GM19438 (cell line): Measurements from ENCODE around the gene INTS6.

Experiments
- ATAC-seq: cut with Tn5 transposase; IDR thresholded peaks from one replicate; pipeline ENCODE4 v1.9.1; 2021; ENCODE audit warnings: low read depth; ENCODE audit not compliant: unreplicated experiment

The INTS6 gene

DNA sequence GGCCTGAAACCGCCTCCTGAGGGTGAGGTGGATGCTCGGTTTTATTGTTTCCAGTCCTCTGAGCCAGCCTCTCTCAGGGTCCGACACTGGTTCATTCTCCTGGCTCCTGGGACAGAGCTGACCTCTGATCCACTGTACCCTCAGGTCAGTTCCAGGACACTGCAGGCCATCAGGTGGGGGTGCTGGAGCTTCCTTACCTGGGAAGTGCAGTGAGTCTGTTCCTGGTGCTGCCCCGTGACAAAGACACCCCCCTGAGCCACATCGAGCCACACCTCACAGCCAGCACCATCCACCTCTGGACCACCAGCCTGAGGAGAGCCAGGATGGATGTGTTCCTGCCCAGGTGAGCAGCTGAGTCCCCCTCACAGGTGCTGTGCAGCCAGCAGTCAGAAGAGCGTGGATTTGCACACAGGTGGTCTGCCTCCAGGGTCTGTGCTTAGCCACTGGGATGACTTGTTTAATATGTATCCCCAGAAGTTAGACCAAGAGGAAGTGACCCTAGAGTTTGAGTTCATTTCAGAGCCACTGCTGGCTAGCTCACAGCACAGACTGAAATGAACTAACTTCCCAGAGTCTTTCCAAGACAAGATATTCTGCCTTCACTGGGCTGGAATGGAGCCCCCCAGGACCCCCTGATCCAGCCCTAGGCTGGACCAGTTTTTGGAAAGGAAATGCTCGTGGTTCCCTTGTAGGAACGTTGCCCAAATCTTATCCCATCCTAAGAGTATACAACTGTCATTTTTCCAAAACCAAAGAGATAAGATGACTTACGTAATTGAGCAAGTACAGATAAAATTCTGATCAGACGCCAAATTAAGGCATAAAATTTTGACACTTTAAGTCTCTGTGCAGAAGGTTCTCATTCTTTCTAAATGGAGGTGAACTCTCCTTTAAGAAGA lies 104.5 kb downstream of the INTS6 start:
- no peak for ATAC-seq

DNA sequence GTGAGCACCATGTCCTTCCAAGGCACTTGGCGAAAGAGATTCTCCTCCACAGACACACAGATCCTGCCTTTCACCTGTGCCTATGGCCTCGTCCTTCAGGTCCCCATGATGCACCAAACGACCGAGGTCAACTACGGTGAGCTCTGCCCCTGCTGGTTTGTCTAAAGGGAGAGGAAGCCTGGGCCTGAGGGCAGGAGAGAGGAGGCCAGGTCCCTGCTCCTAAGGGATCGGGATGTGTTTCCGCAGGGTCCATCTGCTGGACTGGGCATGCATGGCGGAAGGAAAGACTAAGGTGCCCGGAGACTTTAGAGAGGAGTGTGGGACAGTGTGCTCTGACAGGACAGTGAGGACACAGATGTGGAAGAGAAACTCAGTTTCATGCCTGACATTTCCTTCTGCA lies 105.7 kb downstream of the INTS6 start:
- ATAC-seq: no peak

DNA sequence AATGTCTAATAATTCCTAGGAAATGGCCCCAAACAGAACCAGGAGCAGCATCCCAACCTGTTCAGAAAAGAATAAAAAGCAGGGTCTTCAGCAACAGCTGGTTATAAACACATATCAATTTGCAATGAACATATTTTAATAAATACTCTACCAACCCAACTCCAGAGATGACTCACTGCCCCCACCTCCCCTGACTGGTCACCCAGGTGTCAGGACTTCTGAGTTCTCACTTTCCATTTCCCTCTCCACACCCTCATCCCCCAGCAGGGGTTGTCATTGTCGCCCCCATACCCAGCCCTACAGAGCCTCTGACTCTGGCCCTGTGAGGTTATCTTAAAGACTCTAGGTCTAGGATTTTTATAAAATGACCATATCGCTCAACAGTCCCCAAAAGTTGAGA lies 106.4 kb downstream of the INTS6 start:
- ATAC-seq: no peak

DNA sequence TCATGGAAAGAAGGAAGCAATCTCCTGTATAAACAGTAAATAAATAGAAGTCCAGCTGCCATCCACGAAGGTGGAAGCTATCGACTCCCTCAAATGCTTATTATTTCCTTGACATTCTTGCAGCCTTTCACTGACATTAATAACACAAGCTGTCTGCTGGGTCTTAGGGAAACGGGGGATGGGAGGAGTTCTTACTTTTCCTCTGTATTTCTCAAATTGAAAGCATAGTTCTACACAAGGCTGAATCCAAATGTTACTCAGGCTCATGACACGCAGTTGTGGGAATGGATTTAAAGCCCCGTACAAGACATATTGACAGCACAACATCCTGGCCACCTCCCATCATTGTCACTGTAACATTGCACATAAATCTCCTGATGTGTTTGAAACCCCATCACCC lies 109.4 kb downstream of the INTS6 start:
- no peak for ATAC-seq

DNA sequence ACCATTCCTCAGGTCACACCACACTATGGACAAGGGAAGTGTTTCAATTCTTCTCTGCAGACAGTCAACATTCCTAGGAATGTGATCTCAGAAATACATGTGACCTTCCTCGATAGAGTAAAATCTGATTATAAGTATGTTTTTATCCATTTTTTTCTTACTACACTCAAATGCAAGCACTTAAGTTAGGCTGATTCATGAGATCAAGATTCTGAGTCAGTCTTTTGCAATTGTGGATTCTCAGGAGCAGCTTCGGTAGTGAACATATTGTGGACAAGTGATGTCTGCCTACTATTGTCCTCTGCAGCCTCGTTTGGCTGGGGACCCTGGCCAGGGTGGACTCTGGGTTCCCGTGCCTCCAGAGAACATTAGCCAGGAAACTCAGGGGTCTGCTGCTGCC lies 110.1 kb downstream of the INTS6 start:
- no peak for ATAC-seq

DNA sequence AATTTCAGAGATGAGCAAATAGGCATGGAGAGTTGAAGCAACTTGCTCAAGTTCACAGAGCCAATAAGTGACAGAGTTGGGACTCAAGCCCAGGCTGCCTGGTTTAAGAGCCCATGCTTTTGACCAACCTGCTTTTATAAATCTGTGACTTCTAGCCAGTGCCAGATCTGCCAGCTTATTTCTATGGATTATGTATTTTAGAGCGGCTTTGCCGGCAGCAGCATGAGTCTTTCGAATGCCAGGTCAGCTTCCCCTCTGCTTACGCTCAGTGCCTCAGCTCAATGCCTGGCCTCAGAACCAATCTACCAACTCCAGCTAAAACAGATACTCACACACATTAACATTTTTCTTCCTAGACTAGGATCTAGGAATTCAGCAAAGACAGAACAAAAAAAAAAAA lies 111.0 kb downstream of the INTS6 start:
- no peak for ATAC-seq

DNA sequence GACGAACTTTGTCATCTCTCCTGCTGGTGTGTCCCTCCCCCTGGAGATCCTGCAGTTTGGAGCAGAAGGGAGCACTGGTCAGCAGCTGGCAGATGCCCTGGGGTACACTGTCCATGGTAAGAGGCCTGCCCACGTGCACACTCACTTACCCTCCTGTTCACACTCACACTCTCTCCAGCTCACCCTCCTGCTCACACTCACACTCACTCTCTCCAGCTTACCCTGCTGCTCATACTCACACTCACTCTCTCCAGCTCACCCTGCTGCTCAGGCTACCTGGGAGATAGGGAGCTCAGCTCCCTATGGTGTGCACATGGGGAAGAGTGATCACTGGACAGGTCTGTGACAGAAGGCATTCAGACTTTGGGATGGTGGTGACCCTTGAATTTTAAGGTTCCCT lies 111.6 kb downstream of the INTS6 start:
- no peak for ATAC-seq

DNA sequence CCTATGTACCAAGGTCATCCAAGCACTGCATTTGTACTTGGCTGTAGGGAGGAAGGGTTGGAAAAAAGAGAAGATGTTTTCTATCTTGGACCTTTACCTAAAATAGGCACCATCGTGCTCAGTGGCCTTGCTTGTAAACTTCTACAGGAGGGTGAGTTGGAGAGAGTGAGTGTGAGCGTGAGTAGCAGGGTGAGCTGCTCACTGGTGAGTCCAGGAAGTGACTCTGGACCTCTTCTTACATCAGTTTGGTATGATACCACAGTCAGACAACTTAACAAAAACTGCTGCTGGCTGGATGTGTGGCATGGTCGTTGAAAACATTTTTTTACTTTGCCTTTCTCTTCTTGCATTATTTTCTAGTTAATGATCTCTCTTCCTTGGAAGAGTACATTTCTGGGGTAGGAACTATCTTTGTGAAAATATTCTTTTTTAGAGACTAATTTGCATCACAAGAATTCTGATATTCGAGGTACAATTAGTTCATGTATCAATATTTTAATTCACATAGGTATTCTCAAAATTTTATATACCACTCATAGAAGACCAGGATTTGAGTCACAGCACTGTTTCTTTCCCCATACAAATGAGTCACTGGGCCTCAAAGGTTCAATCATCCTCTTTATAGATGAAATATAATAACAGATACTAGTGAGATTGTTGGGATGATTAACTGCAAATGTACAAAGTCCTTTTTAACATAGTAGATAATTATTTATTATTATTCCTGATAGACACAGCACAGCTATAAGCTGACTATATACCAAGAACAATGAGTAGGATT lies 112.7 kb downstream of the INTS6 start:
- no peak for ATAC-seq

DNA sequence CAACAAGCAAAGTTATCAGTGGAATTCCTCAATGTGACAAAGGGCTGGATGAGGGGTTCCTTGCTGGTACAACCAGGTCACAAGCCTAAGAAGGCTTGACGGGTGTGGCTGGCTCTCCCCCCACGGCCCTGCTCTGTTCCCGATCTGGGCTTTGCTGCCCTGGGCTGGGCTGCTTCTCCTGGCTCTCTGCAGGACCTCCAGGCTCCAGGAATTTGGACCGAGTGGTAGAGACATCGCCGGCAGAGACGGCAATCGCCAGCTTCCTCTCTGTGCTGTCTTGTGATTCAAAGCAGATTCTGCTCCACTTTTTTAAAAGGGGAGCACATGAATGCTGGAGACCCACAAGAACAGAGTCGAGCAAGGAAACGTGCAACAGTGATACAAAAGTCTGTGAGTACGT lies 113.5 kb downstream of the INTS6 start, which contains the start of gene SERPINE3:
TSS of gene SERPINE3 (plus strand) at position 338 of the 400 bp plus-strand sequence. CDS start 1,401 bp downstream, outside the sequence.
- ATAC-seq: no peak

DNA sequence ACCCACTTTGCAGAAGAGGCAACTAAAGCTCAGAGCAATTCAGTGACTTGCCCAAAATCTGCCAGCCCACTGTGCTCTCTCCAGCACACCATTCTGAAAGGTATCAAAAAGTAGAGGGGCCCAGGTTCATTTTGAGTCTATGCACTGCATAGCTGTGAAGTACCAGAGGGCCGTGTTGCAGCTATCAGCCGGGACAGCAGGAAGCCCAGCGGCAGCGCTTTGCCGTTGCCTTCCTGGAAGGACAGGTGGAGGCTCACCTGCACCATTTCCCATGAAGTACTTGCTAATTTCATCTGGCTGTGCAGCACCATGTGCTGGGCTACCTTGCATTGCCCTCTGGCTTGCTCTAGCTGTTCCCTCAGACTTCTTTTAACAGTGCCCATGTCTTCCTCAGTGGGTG lies 116.1 kb downstream of the INTS6 start:
- no peak for ATAC-seq

DNA sequence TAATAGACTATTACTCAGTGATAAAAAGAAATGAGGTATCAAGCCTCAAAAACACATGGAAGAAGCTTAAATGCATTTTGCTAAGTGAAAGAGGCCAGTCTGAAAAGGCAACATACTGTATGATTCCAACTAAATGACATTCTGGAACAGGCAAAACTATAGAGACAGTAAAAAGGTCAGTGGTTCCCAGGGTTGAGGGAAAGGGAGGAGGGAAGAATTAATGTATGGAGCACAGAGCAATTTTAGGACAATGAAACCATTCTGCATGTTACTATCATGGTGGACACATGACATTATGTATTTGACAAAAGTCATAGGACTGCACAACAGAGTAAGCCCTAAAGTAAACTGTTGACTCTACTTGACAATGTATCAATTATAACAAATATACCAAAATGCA lies 119.0 kb downstream of the INTS6 start:
- no peak for ATAC-seq

DNA sequence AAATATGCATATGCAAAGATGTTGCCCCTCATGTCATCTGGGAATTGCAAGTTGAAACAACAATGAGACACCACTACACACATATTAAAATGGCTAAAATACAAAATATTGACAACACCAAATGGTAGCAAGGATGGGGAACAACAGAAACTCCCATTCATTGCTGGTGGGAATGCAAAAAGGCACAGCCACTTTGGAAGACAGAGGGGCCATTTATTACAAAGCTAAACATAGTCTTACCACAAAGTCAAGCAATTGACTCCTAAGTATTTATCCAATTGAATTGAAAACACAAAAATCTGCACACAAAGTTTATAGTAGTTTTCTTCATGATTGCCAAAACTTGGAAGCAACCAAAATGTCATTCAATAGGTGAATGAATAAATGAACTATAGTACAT lies 119.4 kb downstream of the INTS6 start:
- ATAC-seq: no peak

DNA sequence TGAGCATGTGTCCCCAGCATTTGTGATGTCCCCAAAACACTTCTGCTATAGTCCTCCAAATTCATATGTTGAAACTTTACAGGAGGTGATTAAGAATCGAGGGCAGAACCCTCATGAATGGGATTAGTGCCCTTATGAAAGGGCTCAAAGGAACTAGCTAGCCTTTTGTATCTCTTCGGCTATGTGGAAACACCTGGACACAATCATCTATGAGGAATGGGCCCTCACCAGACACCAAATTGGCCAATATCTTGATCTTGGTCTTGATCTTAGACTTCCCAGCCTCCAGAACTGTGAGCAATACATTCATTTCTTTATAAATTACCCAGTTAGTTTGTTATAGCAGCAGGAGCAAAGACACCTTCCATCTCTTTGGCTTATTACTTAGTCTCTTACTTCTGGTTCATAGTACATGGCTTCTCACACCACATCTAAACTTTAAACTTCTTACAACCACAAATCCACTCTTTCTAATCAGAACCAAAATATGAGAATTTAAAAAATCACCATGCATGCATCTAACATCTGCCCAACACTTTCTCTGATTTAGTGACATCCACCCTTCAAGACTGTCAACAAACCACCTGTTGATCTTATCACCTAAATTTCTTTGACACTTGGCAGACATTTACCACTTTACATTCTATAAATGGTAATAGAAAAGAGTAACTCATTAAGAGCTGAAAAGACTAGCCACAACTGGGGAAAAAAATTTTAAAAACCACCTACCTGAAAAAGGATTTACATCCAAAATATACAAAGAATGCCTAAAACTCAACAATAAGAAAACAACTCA lies 120.1 kb downstream of the INTS6 start:
- ATAC-seq: no peak

DNA sequence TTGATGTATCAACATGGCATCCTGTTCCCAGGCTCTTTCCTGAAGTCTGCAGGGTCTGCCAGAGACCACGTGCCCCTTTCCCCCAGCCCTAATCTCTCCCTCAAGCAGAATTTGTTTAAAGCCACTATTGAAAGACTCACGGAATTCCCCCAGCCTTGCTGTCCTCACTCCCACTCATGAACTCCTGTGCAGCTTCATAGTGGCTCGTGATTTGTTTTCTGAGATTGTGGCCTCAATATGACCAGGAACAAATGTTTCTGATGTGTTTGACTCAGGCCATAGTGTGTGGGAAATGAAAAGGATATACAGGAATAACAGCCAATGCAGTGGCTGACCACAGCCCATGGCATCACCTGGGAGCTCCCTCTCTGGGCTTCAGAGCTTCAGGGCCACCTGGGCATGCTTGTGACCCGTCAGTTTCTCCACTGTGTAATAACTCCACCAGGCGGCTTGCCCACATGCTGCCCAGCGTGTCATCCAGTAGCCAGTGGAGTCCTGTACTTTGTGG lies 121.4 kb downstream of the INTS6 start:
- no peak for ATAC-seq

DNA sequence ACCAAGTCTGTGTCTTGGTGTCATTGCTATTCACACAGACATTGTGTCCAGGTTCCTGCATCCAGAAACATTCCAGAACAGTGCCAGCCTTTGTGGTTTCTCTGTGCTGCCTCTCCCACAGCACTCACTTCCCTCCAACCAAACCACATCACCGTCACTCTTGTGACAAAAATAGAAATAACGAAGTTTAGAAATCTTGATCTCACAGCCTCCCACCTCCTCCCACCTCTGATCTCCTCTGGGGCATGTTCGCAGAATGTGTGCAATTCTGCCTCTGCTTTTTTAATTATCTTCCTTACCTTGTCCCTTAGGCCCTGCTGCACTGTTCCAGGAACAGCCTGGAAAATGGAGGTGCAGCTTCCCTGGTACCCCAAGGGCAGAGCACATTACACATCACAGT lies 122.0 kb downstream of the INTS6 start:
- no peak for ATAC-seq

DNA sequence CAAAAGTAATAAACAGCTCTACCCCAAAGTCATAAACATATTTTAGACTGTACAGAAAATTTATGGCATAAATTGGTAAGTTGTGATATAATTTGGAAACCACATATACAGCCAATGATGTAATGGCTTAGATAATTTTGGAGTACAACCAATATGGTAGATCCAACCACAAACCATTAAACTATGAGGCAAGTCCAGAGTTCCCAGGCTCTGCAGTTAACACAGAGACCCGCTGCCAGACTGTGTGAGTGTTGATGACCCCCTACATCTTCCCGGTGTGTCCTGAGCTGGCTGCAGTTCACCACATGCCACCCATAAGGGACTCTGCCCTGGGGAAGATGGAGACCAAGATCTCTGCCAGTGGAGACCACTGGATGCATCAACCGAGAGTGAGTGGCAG lies 123.2 kb downstream of the INTS6 start:
- ATAC-seq: no peak

DNA sequence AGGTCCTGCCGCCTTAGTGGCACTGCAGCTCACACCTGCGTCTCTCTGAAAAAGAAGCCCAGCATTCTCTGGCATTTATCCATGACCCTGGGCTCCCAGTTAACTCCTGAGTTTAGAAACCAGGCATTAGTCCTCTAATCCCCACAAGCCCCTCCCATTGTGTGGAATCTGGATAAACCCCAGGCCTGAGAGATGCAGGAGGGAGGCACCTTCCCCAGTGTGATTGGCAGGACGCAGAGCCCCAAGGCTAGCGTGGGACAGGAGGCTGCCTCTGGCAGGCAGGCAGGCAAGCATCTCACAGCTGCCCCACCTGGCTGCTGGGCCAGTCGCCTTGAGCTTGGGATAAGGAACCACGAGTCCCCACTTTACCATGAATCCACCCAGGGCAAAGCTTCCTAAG lies 124.3 kb downstream of the INTS6 start:
- no peak for ATAC-seq

DNA sequence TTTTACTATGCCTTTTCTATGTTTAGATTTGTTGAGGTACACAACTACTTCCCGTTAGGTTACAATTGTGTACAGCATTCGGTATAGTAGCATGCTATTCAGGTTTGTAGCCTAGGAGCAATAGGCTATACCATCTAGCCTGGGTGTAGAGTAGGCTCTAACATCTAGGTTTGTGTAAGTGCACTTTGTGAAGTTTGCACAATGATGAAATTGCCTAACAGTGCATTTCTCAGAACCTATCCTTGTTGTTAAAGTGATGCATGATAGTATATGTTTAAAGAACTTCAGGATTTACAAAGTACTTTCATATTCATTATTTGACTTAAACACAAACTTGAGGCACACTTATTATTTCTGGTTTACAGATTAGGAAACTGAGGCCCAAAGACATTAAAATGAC lies 124.9 kb downstream of the INTS6 start:
- no peak for ATAC-seq

DNA sequence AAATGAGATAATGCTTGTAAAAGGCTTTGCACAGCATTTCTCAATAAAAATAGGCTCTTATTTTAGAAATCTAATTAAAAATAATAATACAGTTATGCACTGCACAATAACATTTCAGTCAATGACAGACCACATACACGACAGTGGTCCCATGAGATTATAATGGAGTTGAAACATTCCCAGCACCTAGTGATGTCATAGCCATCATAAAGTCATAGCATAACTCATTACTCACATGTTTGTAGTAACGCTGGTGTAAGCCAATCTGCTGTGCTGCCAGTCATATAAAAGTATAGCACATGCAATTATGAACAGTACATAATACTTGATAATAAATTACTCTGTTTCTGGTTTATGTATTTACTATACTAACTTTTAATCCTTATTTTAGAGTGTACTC lies 126.1 kb downstream of the INTS6 start:
- ATAC-seq: no peak

DNA sequence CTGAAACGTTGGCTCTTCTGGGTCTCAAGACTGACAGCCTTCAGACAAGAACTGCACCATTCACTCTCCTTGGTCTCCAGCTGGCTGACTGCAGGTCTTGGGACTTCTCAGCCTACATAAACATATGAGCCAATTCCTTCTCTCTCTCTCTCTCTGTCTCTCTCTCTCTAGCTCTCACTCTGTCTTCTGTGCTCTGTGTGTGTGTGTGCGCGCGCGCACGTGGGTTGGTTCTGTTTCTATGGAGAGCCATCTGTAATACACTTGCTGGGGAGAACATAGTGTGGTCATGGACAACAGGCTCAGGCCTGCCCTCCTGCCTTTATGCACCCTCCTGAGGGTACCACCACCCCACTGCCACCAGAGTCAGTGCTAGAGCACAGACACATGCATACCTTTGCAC lies 127.0 kb downstream of the INTS6 start:
- no peak for ATAC-seq
